GM19099 (cell line): Measurements from ENCODE around the gene RPA1.

Experiments used
- POLR2A ChIP-seq: IDR thresholded peaks from 3 replicates; pipeline ENCODE4 v1.6.1; 2011; ENCODE audit warnings: low read depth; ENCODE audit not compliant: insufficient read length; ENCODE audit errors: extremely low read depth

The RPA1 gene

GRCh38 chr17:1861391-1862010 lies 31.7 kb downstream of the RPA1 start:
- no peak for TF ChIP-seq POLR2A

DNA sequence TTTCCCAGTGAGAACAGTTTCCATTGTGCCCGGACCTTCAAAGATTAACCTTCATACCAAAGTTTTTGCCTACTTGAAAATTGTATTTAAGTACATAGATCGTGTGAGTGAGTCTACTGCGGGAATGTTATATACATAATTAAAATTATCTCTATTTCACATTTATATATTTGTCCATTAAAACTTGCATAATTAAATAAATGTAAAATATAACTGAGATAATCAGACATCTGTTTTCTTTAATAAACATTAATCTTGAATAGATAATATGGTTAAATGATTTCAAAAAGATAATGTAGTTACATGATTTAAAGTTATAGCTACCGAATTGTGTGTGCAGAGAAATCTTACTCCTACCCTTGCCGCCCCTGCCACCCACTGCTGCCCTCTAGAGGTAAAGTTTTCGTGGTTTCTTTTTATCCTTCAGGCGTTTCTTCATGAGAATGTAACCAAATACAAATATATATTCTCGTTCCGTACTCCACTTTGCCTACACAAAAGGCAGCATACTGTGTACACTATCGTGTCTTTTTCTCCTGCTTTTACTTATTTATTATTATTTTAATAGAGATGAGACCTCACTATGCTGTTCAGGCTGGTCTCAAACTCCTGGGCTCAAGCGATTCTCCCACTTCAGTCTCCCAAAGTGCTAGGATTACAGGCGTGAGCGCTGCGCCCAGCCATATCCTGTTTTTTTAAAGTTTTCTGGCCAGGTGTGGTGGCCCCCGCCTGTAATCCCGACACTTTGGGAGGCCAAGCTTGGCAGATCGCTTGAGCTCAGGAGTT lies 35.6 kb downstream of the RPA1 start:
- no peak for TF ChIP-seq POLR2A

GRCh38 chr17:1867307-1867706 lies 37.5 kb downstream of the RPA1 start:
- TF ChIP-seq POLR2A = no peak

- TF ChIP-seq POLR2A = no peak
Observed at GRCh38 chr17:1868090-1868489, 38.3 kb downstream of the RPA1 start.

DNA sequence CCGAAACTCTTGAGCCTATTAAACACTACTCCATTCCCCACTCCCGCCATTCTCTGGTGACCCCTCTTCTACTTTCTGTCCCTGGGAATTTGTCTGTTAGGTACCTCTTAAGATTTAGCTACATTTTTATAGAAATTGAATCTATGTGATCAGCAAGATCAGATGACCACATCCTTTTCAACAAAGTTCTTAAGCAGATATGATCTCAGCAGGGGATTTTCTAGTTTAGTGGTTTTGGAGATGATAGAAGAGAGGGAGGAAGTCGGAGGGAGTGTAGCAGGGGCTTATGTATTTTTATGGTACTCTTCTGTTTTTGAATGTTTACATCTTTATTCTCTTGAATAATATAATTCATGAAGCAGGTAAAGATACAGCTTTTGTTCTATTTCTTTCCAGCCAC lies 40.8 kb downstream of the RPA1 start:
- no peak for TF ChIP-seq POLR2A

DNA sequence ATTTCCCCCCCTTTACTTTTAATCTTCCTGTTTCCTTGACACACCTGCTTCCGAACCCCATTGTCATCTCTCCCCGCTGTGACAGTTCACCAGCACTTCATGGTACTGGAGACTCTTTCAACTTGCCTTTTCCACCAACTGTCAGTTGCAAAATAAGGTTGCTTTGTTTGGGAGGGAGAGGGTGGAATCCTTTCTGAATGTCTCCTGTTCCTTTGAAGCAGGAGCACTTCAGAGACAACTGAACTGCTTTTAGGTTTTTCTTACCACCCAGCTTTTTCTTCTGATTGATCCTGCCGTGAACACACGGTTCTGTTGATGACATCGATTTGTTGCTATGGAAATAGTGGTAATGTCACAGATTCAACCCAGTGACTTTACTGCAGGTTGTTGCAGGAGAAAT lies 42.0 kb downstream of the RPA1 start:
- no peak for TF ChIP-seq POLR2A

DNA sequence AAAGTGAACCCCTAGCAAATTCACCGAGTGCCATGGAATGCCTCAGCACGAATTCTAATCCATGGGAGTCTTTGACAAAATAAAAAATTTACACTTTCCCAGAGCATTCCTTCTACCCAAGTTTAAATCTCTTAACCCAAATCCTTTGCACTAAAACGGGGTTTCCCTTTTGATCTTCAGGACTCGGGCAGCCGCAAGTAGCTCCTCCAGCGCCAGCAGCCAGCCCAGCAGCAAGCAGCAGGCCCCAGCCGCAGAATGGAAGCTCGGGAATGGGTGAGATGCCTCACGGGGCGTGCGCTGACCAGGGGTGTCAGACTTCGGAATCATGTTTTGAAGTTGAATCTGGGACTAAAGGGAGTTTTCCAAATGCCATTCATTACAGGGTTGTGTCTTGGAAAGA lies 42.4 kb downstream of the RPA1 start:
- no peak for TF ChIP-seq POLR2A

GRCh38 chr17:1872976-1873375 lies 43.2 kb downstream of the RPA1 start:
- TF ChIP-seq POLR2A = no peak

DNA sequence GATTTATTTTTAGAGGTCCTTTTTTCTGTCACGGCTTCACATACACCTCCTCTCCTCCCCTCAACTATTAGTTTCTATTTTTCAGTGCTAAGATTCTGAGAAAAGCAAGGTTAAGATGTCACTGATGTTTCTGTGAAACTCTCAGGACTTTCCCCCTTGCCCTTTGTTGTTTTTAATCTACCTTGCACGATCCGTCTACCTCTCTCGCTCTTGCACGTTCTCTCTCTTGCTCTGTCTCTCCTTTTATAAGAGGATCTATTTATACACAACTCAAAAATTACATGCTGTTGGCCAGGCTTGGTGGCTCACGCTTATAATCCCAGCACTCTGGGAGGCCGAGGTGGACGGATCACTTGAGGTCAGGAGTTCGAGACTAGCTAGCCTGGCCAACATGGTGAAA lies 43.6 kb downstream of the RPA1 start:
- no peak for TF ChIP-seq POLR2A

- TF ChIP-seq POLR2A = no peak
Observed at GRCh38 chr17:1875597-1875996, 45.8 kb downstream of the RPA1 start.

DNA sequence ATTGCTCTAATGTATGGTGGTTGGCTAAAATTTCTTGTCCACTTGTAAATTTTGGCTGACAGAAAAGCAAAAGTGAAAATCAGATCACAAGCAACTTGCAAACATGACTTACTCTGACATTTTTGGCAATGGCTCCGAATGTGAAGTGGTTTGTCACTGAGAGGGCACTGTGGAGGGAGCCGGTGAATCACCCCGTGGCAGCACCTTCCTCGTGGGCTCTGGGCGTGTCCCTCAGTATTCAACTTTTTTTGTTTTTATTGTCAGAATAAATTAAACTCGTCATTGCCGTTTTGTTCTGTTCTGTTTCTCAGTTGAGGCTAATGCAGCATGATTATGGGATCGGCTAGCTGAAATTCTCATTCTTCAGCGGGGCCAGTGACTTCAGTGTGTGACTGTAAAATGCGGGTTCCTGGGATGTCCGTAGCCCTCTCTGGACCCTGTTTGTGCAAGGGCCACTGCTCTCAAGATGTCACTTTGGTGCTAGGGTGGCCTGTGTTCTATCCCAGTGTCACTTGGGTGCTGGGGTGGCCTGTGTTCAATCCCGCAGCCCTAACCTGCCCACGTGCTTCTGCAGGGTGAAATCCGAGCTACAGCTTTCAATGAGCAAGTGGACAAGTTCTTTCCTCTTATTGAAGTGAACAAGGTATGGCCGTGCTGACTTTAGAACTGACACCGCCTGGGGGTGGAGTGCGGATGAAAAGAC lies 48.8 kb downstream of the RPA1 start:
- TF ChIP-seq POLR2A = no peak

DNA sequence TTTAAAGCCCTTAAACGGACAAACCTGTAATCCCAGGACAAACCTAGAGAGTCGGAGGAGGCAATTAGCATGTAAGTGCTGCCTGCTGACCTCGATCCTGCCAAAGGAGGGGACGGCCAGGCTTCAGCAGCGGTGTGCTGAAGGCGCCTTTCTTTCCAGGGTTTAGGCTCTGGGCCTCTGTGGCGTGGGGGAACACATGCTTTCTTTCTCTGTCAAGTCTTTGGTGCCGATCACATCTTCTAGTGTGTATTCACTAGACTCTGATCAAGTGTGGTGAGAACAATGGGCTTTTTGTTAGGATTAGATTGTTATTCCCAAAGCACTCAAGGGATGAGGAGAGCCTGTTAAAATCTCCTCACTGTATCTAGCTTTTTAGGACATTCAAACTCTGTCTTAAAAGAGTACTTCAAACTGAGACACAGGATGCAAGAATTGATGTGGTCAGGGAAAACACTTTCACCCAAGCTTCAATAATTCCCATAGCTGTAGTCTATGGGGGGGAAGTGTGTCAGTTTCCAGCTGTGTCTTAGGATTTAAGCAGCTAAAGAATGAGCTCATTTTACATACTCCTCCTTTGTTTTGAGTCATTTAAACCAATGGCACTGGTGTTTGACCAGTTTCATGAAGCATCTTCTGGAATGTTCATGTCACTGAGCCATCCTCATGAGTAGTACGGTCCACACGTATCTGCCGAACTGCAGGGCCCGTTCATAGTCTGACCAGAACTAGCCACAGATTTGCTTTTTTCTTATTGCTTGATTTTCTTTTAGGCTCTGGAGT lies 51.2 kb downstream of the RPA1 start:
- TF ChIP-seq POLR2A = no peak

DNA sequence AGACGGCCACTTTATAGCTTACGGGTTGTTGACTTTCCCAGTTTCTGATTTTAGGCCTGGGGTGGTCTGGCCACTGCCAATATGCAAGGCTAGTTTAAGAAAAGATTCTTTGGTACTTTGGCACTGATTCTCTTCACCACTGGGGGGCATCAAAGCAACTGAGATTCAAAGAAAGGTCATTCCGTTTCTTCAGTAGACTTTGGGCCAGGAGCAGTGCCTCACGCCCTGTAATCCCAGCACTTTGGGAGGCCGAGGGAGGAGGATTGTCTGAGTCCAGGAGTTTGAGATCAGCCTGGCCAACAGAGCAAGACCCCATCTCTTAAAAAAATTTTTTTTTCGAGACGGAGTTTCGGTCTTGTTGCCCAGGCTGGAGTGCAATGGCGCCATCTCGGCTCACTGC lies 53.0 kb downstream of the RPA1 start:
- TF ChIP-seq POLR2A = no peak

- TF ChIP-seq POLR2A = no peak
Observed at GRCh38 chr17:1883536-1883935, 53.7 kb downstream of the RPA1 start.

- no peak for TF ChIP-seq POLR2A
Observed at GRCh38 chr17:1888741-1889140, 58.9 kb downstream of the RPA1 start.
